NCI-H510A (cell line): ENCODE data around the gene CCDC89.
"Not testable (repeated sequence)": the region's sequence is repeated elsewhere in the genome, so short reads cannot be mapped to it uniquely, and the experiment has no call there.

Source experiments
- DNase-seq: peaks from one replicate; lab custom pipeline; 2025; lab: John Stamatoyannopoulos, UW

The CCDC89 gene

DNA sequence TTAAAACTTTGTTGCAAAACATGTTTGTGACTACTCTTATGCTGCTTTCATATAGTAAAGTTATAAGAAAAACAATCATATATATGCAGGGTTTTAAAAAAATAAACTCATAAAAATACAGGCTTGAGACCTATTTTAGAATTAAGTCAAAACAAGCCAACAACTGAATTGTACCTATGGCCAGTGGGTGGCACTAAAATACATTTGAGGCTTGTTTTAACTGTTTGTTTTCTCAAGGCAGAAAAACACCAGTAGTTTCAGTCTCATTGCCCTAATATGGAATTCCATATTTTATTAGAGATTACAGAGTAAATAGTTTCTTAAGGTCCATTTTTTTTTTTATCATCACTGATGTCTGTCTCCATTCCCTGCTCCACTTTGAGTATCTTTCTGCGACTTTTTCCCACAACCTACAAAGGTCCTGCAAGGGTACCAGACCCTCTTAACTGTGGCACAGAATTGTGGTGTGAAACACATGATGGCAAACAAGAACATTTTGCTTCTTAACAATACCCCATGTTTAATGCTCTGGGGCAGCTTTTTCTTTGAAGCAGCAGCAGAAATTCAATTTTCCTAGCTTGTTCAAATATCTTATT lies 8.5 kb upstream of the CCDC89 start:
- no peak for DNase-seq

DNA sequence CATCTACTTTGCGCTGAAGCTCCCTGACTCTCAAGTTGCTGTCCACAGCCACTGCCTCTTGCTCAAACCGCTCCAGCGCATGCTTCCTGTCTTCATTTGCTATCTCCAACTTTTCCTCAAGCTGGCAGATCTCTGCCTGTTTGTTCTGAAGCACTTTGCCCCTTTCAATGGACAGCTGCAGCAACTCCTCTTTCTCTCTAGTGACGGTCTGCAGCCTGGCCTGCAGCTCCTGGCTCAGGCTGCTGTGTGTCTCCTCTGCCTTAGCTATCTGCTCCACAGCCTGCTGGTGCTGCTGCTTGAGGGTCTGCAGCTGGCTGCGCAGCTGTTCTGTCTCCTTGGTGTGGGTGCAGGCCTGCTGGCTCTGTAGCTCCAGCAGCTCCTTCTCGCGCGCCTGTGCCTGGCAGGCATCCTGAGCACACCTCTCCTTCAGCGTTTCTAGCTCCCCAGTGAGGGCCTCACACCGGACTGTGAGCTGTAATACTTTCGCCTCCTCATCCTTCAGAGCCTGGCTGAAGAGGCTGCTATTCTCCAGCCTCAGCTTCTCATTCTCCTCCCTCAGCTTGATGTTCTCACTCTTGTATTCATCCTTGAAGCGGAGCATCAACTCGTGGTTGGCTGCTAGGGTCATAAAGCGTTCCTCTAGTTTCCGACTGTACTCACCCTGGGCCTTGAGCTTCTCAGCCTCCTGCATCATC lies 723 bp downstream of the CCDC89 start:
- DNase-seq, result peak; percentile 43

DNA sequence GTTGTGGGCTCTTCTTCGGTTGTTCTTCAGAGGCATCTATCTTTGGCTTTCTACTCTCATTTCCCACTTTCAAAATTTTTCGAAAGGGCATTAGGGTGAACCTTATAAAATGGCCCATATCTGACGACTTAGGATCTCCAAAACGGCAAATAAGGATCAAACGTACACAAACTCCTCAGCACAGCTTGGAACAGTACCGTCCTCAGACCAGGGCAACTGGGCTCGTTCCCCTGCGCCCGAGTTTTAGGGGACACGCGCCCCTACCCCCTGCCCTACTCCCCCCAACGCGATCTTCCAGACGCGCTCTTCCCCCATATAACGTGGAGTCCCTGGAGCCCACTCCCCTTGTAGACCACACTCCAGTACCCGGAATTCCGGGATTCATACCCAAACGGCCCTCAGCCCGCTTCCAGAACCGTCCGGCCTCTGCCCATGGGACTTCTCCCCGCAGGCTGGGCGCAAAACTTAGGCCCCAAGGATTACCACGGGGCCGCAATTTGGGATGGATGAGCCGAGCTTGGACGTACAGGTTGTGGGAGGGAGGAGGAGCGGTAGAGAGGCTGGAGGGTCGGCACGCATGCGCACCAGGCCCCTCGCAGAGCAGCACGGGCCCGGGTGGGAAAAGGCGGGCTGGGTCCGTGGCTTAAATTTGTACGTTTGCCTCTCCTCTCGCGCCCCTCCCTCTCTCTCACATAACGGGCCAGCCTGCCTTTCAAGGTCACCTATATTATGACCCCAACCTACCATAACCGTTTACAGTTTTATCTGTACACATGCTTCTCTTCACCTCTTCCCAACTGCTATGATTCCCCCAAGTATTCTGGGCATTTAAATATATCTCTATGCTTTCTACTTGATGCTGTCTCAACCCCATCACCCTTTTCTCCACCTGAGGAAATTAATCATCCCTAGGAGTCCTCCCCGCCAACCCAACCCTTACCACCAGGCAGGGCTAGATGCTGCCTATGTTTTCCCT lies 3.4 kb downstream of the CCDC89 start:
- DNase-seq, result peak; percentile 30

- no peak for DNase-seq
These were observed 5.1 kb downstream of the CCDC89 start for GRCh38 chr11:85680897-85681296.

DNA sequence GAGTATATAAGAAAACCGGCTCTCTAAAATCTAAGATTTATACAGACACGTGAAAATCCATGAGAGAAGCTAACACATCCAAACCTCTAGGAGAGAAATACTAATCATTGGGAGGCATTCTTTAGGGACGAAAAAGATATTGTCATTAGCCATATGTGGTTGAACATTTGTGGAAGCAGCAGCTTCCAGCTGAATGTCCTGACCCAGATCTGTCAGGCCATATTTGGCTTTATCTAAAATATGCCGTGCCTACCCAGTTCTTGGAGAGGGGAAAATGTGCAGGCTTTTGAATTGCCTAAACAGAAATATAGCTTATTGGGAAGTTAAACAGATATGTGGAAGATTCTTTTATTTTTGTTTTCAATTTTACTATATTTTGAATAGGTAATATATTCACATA lies 6.4 kb downstream of the CCDC89 start:
- no peak for DNase-seq

- DNase-seq, result no peak
These were observed 12.6 kb downstream of the CCDC89 start for GRCh38 chr11:85673393-85673792.

DNA sequence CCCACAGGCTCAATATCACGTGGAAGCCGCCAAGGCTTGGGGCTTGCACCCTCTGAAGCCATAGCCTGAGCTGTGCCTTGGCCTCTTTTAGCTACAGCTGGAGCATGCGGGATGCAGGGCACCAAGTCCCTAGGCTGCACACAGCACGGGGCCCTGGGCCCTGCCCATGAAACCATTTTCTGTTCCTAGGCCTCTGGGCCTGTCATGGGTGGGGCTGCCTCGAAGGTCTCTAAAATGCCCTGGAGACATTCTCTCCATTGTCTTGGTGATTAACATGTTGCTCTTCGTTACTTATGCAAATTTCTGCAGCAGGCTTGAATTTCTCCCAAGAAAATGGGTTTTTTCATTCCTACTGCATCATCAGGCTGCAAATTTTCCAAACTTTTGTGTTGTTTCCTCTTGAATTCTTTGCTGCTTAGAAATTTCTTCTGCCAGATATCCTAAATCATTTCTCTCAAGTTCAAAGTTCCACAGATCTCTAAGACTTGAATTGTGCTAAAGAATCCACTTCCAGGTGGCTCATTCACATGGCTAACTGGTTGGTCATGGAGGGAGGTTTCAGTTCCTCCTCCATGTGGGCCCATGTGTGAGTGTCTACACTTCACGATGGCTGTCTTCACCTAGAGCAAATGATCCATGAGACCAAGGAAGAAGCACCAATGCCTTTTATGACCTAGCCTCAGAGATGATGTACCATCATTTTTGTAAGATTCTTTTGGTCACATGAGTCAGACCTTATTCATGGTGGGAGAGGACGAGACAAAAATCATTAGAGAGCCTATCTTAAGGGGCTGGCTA lies 13.7 kb downstream of the CCDC89 start:
- DNase-seq, result no peak

DNA sequence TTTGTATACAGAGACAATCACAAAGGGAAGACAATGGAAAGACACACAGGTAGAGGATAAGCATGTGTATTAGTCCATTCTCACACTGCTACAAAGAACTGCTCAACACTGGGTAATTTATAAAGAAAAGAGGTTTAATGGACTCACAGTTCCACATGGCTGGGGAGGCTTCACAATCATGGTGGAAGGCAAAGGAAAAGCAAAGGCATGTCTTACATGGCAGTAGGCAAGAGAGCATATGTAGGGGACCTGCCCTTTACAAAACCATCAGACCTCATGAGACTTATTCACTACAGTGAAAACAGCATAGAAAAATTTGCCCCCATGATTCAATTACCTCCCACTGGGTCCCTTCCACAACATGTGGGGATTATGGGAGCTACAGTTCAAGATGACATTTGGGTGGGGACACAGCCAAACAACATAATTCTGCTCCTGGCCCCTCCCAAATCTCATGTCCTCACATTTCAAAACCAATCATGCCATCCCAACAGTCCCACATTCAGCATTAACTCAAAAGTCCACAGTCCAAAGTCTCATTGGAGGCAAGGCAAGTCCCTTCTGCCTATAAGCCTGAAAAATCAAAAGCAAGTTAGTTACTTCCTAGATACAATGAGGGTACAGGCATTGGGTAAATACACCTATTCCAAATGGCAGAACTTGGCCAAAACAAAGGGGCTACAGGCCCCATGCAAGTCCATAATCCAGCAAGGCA lies 14.9 kb downstream of the CCDC89 start:
- not testable (repeated sequence) for DNase-seq

DNA sequence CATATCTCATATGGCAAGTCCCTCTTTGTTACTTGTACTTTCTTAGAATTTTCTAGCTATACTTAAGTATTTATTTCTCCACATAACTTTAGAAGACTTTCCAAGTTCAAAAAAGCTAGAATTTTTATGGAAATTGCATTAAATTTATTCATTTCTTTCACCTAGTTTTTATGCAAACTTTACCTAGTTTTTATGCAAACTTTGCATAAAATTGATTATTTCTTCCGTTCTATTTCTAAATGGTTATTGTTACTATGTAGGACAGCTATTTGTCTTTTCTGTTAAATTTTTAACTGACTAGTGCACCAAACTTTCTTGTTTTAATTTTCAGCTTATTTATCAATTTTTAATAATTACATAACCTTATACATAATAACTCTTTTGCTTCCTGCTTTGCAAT lies 17.8 kb downstream of the CCDC89 start:
- DNase-seq, result no peak

GRCh38 chr11:85666687-85667086 lies 19.3 kb downstream of the CCDC89 start:
- no peak for DNase-seq

- no peak for DNase-seq
These were observed 20.3 kb downstream of the CCDC89 start for GRCh38 chr11:85665733-85666132.

DNA sequence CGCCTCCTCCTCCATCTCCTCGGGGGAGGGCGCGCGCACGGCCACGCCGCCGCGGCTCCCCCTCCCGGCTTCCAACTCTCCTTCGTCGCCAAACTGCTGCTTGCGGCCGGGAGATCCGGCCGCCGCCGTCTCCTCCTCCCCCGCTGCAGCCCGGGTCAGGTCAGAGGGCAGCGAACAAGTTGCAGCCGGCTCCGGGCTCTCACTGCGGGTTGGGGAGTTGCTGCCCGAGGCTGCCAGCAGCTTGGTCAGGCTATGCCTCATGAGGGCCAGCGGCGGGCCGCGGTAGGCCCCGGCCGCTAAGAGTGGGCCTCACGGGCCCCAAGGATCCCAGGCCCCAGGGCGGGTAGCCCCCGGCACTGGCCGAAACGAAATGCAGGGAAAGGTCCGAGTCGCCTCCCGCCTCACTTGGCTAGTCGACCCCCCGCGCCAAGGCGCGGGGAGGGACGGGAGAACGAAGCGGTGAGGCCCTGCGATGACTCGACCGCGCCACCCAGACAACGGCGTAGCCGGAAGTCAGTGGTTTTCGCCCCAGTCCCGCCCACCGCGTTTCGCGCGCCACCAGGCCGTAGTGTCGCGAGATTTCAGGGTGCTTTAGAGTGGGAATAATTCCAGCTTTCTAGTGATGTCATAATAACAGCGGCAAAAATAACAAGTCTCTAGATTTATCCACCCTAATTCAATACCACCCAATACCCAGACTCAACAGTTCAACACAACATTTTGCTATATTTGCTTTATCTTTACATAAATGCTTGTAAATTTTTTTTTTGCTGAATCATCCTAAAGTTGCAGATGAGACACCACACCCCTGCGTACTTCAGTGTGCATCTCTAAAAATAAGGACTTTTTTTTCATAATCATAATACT lies 21.1 kb downstream of the CCDC89 start, which contains the start of gene CREBZF:
TSS of gene CREBZF (minus strand) at position 515 of the 867 bp plus-strand sequence. CDS start at position 261, 254 bp downstream.
- DNase-seq, result peak; percentile 67

GRCh38 chr11:85663753-85664614 lies 22.0 kb downstream of the CCDC89 start:
- DNase-seq, result peak; percentile 42

- DNase-seq, result no peak
These were observed 22.8 kb downstream of the CCDC89 start for GRCh38 chr11:85663080-85663752.

DNA sequence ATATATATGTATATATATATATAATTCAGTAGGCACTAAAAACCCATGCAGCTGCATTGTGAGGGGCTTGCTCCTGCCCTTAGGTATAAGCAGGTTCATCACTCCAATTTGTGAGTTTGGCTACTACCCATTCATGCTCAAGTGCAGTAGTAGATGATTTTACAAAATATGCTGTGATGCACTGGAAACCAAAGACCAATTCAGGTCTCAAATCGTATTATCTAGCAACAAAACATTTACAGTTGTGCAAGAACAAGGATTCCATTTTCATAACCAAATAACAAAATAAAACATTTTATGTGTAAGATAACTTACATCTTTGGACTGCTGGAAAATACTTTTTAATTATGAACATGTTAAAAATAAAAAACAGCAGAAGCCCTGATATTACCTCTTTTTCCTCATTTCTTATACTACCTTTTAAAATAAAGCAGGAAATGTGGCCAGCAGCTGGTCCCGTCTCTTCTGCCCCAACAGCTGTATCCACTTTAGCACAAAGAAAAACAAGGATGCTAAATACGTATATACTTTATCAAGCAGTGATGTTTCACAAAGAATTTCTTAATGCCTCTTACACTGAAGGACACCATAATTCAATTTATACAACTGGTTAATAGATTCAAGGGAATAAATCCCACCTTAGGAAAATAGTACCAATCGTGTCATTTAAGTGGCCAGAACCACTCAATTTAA lies 23.9 kb downstream of the CCDC89 start:
- no peak for DNase-seq

DNA sequence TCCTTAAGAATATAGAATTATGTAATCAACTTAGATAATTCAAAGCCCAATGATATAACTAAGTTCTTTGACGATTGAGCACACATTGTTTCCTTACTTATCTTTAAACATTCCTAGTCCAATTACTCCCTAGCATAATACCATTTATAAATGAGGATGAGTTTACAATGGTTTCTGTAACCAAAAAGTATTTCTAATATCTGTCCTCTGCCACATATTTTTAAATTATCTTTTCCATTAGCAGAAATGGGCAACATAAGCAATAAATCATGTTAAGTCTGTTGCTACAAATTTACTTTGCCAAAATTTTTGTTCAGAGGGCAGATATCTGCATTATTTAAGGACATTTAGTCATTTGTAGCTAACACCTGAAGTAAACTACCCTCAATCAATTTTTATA lies 27.8 kb downstream of the CCDC89 start:
- DNase-seq, result no peak

GRCh38 chr11:85656777-85657176 lies 29.2 kb downstream of the CCDC89 start:
- no peak for DNase-seq

DNA sequence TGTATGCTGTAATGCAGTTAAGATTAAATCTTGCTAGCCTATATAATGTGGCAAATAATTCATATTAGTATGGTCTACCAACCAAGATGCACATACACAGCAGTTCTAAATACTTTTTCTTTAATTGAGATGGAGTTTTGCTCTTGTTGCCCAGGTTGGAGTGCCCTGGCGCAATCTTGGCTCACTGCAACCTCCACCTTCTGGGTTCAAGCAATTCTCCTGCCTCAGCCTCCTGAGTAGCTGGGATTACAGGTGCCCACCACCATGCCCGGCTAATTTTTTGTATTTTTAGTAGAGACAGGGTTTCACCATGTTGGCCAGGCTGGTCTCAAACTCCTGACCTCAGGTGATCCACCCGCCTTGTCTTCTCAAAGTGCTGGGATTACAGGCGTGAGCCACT lies 31.7 kb downstream of the CCDC89 start:
- DNase-seq, result not testable (repeated sequence)
